ENCODE measurements around the gene SPTSSA.
"Not testable (repeated sequence)": the region's sequence is repeated elsewhere in the genome, so short reads cannot be mapped to it uniquely, and the experiment has no call there.

The SPTSSA gene, protein sequence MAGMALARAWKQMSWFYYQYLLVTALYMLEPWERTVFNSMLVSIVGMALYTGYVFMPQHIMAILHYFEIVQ

DNA sequence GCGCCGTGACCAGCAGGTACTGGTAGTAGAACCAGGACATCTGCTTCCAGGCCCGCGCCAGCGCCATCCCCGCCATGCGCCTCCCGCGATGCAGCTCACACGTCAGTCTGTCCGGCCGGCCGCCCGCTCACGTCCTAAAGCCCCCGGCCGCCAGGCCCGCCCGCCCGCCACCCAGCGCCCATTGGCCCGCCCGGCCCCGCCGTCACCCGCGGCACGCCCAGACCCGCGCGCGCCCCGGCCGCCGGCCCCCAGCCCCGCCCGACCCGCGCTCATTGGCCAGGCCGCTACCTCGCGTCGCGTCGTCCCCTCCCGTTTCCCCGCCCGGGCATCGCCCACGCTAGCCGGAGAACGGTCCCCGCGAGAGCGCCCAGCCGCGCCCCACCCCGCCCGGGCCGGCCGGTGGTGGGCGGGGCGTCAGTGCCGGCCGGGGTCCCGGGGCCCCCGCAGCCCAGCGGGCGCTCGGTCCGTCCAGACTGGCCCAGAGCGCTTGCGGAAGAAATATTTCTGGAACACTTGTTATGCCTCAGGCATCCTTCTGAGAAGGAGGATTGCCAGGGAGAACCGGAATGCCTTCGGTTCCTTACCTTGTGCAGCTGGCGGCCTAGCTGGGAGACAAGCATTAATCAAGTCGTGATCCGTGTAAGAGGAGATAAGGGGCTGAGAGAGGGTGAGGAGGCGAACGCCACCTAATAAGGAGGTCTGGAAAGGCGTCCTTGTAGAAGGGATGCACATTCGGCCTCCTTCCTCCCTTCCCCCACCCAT, at the start of gene SPTSSA:
Gene SPTSSA (minus strand): TSS at position 109 of the 762 bp plus-strand sequence. CDS start 33 bp downstream, at position 76.
- DNase-seq: peak; percentile 36

DNA sequence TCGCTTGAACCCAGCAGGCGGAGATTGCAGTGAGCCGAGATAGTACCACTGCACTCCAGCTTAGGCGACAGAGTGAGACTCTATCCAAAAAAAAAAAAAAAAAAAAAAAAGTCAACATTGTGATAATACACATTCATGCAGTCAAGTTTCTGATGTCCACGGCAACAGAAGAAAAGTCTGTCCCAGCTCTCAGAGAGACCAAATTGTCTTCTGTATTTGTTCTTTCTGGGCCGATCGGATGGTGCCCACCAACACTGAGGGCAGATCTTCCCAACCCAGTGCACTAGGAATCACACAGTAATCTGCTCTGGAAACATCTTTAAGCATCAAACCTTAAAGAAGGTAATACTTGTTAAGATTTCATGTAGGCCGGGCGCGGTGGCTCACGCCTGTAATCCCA, 45.8 kb upstream of the SPTSSA start:
- DNase-seq: no peak

GRCh38 chr14:34507459-34507858, 45.4 kb upstream of the SPTSSA start:
- no peak for DNase-seq

DNA sequence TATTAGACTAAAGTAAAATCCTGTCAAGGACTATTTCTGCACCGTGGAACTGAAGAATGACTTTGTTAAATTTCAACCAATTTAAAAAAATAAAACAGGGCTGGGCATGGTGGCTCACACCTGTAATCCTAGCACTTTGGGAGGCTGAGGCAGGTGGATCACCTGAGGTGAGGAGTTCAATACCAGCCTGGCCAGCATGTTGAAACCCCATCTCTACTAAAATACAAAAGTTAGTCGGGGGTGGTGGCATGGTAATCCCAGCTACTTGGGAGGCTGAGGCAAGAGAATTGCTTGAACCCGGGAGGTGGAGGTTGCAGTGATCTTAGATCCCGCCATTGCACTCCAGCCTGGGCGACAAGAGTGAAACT, 43.1 kb upstream of the SPTSSA start:
- DNase-seq: not testable (repeated sequence)

DNA sequence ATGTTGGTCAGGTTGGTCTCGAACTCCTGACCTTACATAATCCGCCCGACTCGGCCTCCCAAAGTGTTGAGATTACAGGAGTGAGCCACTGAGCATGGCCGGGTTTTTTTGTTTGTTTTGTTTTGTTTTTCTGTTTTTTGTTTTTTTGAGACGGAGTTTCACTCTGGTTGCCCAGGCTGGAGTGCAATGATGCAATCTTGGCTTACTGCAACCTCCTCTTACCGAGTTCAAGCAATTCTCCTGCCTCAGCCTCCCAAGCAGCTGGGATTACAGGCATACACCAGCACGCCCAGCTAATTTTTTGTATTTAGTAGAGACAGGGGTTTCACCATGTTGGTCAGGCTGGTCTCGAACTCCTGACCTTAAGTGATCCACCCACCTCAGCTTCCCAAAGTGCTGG, 42.0 kb upstream of the SPTSSA start:
- not testable (repeated sequence) for DNase-seq

DNA sequence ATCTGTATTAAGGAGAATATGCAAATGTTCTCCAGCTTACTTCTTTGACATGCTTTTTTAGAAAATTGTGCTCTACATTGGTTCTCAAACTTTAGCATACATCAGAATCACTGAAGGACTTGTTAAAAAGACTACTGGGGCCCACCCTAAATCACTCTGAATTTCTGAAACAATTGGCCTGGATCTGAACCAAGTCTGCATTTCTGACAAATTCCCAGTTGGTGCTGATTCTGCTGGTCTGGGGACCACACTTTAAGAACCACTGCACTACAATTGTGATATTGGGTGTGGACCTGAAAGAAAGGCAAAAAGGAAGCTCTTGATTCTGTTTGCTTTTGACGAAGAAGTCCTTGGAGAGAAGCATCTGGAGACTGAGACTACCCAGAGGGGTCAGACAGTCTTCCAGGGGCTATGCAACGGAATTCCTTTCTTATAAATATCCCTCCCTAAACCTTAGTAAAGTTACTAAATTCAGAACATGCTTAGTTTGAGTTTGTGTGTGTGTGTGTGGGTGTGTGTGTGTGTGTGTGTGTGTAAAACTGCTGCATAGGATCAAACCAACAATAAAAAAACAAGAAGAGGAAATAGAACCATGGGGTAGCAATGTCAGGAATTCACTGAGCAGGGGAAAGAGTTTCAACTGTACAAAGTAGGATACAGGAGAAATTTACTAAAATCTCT, 40.6 kb upstream of the SPTSSA start:
- no peak for DNase-seq

- no peak for DNase-seq
These were observed 40.0 kb upstream of the SPTSSA start for GRCh38 chr14:34502001-34502400.

GRCh38 chr14:34501004-34501580, 39.1 kb upstream of the SPTSSA start:
- DNase-seq: no peak

GRCh38 chr14:34498684-34499412, 36.8 kb upstream of the SPTSSA start:
- no peak for DNase-seq

GRCh38 chr14:34496679-34497513, 34.9 kb upstream of the SPTSSA start:
- no peak for DNase-seq

GRCh38 chr14:34496007-34496678, 34.1 kb upstream of the SPTSSA start:
- no peak for DNase-seq

DNA sequence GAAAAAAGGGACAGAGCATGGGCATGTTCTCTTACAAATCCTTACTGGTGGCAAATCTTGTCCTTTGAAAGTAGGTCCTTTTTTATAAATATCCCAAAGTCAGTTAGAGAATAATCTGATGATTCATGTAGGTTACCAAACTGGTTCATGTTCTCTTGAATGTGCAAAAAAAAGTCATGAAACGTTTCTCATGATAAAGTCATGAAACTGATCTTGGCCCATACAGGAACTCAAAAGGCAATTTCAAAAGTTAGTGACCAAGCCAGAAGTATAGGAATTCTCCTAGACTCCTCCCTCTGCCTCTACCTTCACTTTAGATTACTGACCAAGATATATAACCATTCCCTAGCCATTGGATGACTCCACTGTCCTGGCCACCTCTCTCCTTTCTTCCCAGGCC, 27.3 kb upstream of the SPTSSA start:
- DNase-seq: no peak

GRCh38 chr14:34488528-34488927, 26.5 kb upstream of the SPTSSA start:
- no peak for DNase-seq

DNA sequence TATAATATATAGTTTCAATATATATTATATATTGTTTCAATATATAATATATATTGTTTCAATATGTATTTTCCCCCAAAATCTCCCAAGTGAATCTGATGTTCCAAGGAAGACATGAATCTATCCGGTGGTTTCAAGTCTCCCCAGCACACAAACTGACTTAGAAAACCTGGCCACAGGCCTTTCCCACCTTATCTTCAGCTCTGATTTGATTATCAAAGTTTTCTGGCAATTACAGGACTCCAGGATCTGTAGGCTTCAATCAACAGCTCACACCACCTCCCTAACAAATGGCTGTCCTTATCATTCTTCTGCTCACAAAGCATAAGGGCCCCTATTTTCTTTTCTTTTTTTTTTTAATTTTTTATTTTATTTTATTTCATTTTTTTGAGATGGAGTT, 22.7 kb upstream of the SPTSSA start:
- no peak for DNase-seq

DNA sequence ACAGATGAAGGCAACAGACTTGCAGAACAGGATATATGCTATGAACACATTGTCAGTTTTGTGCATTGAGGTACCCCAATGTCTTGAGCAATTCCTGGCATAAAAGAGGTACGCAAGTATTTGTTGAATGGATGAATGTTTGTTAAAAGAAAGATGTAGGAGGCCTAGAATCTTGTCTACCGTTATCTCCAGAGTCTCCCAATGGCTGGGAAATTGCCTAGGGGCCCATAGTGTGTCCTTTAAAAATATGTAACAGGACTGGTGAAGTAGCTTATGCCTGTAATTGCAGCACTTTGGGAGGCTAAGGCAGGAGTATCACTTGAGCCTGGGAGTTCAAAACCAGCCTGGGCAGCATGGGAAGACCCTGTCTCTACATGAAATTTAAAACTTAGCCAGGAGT, 20.4 kb upstream of the SPTSSA start:
- no peak for DNase-seq

DNA sequence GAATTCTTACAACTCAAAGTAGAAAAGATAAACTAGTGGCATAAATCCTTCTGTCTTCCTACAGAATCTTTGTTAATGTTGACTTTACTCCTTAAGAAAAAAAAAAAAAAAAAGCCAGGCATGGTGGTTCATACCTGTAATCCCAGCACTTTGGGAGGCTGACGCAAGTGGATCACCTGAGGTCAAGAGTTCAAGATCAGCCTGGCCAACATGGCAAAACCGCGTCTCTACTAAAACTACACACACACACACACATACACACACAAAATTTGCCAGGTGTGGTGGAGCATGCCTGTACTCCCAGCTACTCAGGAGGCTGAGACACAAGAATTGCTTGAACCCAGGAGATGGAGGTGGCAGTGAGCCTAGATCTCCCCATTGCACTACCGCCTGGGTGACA, 17.7 kb upstream of the SPTSSA start:
- no peak for DNase-seq

DNA sequence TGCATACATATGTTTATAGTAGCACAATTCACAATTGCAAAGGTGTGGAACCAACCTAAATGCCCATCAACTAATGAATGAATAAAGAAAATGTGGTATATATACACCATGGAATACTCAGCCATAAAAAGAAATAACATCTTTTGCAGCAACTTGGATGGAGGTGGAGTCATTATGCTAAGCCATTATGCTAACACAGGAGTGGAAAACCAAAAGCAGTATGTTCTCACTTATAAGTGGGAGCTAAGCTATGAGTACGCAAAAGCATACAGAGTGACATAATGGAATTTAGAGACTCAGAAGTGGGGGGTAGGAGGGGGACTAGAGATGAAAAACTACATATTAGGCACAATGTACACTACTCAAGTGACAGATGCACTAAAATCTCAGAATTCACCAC, 16.2 kb upstream of the SPTSSA start:
- no peak for DNase-seq

DNA sequence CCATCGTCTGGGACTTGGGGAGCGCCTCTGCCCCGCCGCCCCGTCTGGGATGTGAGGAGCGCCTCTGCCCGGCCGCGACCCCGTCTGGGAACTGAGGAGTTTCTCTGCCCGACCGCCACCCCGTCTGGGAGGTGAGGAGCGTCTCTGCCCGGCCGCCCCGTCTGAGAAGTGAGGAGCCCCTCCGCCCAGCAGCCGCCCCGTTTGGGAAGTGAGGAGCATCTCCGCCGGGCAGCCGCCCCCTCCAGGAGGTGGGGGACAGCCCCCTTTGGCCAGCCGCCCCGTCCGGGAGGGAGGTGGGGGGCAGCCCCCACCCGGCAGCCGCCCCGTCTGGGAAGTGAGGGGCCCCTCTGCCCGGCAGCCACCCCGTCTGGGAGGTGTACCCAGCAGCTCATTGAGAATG, 14.0 kb upstream of the SPTSSA start:
- DNase-seq: not testable (repeated sequence)

DNA sequence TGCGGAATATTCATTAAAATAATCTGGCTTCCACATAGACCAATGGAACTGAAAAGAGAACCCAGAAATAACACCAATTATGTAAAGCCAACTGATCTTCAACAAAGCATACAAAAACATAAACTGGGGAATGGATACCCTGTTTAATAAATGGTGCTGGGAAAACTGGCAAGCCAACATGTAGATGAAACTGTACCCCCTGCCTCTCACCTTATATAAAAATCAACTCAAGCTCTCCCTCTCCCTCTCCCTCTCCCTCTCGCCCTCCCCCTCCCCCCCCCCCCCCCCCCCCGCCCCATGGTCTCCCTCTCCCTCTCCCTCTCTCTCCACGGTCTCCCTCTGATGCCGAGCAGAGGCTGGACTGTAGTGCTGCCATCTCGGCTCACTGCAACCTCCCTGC, 13.1 kb upstream of the SPTSSA start:
- no peak for DNase-seq

DNA sequence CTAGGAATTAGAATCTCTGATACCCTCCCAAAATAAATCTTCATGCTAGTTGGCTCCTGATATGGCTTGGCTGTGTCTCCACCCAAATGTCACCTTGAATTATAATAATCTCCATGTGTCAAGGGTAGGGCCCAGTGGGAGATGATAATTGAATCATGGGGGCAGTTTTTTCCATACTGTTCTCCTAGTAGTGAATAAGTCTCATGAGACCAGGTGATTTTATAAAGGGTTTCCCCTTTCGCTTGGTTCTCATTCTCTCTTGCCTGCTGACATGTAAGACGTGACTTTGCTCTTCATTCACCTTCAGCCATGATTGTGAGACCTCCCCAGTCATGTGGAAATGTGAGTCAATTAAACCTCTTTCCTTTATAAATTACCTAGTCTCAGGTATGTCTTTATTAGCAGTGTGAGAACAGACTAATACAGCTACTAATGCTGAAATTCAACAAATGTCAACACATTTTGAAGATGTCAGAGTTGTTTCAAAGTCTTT, 12.2 kb upstream of the SPTSSA start:
- no peak for DNase-seq

GRCh38 chr14:34472706-34473279, 10.8 kb upstream of the SPTSSA start:
- no peak for DNase-seq

Data from cortex of kidney (tissue), 1 donor.